ENCODE results near the gene BNIP1.

GRCh38 chr5:173200356-173200755 is 56.0 kb downstream of the BNIP1 start:
- TF ChIP-seq POLR2AphosphoS5 (IDR thresholded peaks at IDR 0.05; ENCODE audit: low read depth, low read length) (no peak), CTCF (IDR thresholded peaks at IDR 0.05) (no peak), REST (IDR thresholded peaks at IDR 0.05; ENCODE audit: insufficient read depth in 1 of 2, low read depth in 2 of 2, low read length in 1 of 2) (no peak)

All from Panc1 (cell line).